Activated CD4-positive, CD25-positive, alpha-beta regulatory T cell treated with anti-CD3 and anti-CD28 coated beads, Interleukin-2, amount 50 U/mL, for 72 hours (primary cell): Measurements from ENCODE around the gene CTLA4.
"Not testable (repeated sequence)": the region's sequence is repeated elsewhere in the genome, so short reads cannot be mapped to it uniquely, and the experiment has no call there.

ENCODE experiments used
- DNase-seq: peaks from one replicate; pipeline ENCODE4 v3.0.0; 2021

The CTLA4 gene

DNA sequence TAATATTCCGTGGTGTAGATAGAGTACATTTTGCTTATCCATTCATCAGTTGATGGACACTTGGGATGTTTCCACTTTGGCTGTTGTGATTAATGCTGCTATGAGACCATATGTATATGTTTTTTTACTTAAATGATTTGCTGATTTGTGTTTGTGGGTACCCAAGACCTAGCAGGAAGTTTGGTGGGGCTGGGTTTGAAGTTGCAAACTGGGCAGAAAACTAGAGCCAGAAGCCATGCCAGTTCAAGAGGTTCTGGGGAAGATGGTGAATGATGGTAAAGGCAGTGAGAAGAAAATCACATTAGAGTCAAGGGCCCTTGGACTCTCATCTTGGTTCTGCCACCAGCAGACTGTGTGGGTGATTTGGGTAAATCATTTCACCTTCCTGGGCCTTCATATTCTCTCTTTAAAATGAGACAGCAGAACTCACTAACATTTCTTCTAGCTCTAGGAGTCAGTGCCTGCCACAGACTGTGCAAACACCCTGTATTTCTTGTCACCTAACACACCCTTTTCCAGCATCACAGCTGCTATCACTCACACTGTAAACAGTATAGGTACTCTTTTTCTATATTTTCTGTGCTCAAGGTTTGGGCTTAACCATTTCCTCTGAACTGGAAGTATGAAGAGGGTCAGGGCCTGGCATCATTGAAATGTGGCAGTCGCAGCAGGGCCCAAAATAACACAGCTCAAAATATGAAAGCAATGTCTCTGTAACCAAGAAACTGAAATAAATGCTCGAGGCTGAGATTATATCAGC, 8.4 kb upstream of the CTLA4 start:
- DNase-seq = no peak

DNA sequence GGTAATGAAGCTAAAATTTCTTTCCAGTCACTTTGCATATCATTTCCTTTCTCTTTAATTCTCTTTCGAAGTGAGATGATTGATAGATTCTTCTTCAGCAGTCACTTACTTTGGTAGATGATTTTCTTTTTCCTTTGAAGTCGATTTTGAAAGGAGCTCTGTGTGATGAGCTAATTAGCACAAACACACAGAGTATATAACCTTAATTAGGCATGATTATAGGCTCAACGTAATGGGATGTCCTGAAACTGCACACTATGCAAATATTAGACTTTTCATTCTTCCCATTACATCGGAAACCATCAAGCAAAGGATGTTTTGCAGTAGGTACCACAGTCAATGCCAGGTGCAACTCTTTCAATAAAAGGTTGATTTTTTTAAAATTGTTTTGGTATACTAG, 6.4 kb upstream of the CTLA4 start:
- no peak for DNase-seq

DNA sequence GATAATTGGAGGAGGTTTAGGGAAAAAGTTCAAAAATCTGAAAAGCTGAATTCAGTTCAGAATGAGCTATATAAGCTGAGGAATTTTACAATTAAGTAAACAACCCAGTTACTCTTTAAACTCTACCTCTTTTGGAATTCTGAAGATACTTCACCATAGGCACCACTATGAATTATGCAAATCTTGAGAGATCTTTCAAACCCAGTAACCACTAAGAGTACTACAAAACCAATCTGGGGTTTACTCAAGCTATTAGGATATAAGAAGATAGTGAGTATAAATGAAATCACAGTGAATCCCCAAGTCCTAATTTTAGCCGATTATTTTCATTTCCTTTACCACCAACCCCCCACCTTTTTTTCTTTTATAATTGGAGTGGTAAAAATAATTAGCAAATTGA, 6.0 kb upstream of the CTLA4 start:
- no peak for DNase-seq

DNA sequence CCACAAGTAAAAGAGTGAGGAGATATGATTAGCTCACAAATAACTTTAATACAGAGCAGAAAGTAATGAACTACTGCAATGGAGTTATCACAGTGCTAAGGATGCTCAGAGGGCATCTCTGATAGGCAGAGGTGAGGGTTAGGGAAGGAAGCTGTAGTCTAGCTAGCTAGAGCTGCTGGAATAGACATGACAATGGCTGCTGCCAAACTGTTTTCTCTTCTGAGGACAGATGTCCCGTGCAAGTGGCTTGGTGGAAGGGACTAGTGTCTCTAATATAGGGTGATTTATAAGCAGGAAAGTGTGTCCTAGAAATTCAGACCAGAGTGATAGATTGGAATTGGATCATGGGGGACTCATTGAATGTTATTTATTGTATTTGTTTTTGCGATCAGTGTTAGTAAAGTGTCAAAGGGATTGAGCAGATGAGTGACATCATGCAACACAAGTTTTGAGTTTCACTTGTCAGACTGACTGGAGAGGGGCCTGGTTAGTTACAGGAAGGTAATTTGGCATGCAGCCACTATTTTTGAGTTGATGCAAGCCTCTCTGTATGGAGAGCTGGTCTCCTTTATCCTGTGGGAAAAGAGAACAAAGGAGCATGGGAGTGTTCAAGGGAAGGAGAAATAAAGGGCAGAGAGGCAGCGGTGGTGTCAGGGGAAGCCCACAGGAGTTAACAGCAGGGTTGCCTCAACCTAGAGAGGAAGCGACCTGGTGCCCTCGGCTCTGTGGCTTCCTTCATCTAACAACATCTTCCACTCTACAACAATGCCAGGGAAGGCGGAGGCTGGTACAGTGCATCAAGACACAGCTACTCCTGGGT, 1.9 kb downstream of the CTLA4 start:
- DNase-seq = no peak

DNA sequence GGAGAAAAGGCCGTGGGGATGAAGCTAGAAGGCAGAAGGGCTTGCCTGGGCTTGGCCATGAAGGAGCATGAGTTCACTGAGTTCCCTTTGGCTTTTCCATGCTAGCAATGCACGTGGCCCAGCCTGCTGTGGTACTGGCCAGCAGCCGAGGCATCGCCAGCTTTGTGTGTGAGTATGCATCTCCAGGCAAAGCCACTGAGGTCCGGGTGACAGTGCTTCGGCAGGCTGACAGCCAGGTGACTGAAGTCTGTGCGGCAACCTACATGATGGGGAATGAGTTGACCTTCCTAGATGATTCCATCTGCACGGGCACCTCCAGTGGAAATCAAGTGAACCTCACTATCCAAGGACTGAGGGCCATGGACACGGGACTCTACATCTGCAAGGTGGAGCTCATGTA, 2.9 kb downstream of the CTLA4 start:
- peak; percentile 57 for DNase-seq

- no peak for DNase-seq
These were observed 3.4 kb downstream of the CTLA4 start for GRCh38 chr2:203870941-203871340.

- no peak for DNase-seq
These were observed 3.9 kb downstream of the CTLA4 start for GRCh38 chr2:203871371-203871983.

GRCh38 chr2:203873461-203873860, 5.9 kb downstream of the CTLA4 start:
- no peak for DNase-seq

GRCh38 chr2:203873921-203874631, 6.5 kb downstream of the CTLA4 start:
- no peak for DNase-seq

- DNase-seq = peak; percentile 59
These were observed 7.9 kb downstream of the CTLA4 start for GRCh38 chr2:203875471-203875870.

GRCh38 chr2:203876328-203876727, 8.8 kb downstream of the CTLA4 start:
- DNase-seq = no peak

GRCh38 chr2:203878063-203878462, 10.5 kb downstream of the CTLA4 start:
- no peak for DNase-seq

DNA sequence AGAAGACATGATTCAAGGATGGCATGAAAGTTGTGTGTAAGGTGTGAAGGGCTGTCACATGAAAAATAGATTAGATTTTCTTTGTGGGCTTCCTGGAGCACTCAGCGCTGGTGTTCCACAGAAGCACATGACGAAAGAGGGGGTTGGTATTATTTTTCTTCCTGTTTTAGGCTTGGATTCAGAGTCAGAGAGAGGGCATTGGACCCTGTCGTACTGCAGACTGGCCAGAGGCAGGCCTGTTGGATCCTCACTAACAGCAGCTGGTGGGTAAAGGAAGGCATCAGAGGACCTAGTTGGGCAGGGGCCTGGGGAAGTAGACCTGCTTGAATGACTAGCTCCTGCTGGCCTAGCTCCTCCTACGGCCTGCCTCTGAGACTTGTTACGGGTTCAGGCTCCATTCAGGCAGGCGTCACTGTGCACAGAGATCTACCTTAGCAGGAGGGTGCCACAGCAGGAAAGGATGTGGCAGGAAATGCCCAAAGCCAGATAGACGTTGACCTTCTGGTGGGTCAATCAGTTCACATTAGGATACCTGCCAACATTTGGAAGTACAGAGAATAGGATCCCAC, 13.1 kb downstream of the CTLA4 start:
- no peak for DNase-seq

GRCh38 chr2:203881185-203881584, 13.6 kb downstream of the CTLA4 start:
- DNase-seq = not testable (repeated sequence)

DNA sequence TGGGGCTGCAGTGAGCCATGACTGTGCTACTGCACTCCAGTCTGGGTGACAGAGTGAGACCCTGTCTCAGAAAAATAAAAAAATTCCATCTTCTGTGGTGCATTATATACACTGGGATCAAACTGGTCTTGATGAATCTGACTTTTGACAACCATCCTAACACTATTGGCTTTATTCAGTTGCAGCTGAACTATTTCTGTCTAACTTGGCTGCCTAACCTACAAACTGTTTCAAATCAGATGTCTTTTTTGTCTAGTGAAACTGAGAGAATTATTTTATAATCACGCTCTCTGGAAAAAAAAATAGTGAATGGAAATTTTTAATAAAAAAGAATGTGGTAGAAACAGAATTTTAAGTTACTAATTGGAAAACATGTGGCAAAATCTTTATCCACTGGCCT, 15.0 kb downstream of the CTLA4 start:
- no peak for DNase-seq

DNA sequence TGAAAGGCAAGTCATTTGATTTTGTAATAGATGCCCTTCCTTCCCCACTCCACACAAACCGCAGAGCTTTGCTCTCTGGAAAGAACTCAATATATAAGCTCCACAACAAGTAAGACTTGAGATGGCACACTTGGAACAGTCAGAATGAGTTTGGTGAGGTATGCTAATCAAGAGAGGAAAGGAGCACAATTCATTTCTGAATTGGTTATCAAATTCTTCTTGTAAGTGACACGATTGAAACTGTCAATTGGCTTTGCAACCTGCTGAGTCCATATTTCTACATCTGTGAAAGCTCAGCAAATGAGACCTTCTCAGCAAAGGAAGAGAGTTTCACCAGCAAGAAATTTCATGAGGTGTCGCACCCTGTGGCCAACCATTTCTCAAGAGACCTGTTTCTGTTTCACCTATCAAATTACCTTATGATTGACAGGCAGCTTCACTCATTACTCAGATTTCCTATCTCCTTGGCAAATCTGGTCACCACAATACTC, 19.1 kb downstream of the CTLA4 start:
- no peak for DNase-seq

GRCh38 chr2:203887677-203888076, 20.1 kb downstream of the CTLA4 start:
- no peak for DNase-seq

DNA sequence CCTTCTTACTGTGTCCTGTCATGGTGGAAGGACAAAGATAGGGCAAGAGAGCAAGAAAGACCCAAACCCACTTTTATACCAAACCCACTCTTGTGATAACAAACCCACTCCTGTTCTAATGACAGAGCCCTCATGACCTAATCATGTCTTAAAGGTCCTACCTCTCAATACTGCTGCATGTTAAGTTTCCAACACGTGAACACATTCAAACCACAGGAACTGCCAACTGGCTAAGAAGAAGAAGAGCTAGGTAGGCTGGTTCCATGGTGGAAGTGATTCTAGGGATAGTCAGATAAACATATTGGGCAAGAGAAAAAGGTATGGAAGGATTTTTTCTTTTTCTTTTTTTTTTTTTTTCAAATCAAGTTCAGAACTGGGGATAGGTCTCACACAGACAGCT, 22.0 kb downstream of the CTLA4 start:
- DNase-seq = no peak

DNA sequence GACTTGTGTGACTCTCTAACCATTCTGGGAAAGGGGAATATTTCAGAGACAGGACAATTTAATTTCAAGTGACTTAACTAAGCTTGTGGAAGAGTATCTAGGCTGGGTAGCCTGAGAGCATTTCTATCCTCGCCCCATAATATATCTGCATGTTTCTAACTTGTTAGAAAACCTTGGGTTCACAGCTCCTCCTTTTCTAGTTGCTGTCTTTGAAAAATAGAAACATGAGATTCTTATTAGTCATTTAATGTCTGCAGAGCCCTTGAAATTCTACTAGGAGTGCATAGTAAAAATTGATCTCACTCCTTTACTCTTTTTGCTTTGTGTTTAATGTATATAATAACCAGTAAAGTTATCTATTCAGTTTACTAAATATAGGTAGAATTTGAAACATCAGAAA, 22.4 kb downstream of the CTLA4 start:
- DNase-seq = no peak

- DNase-seq = no peak
These were observed 23.2 kb downstream of the CTLA4 start for GRCh38 chr2:203890733-203891132.

- no peak for DNase-seq
These were observed 23.9 kb downstream of the CTLA4 start for GRCh38 chr2:203891474-203891873.

- DNase-seq = no peak
These were observed 24.6 kb downstream of the CTLA4 start for GRCh38 chr2:203892207-203892606.

DNA sequence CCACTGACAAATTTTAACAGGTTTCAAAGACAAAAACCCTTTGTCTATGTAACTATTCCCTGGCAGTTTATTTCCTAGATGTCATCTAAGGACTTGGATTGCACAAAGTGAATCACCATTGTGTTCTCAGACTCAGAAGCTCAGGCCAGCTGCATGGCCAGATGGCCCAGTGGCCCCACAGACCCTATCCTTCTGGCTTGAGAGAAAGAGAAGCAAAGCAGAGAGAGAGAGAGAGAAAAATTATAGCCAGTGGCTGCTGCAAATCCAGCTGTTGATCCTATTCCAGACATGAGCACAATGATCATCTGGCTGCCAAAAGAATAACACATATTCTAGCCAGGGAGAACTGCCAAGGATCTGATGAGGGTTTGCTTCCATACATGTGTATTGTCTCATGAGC, 25.8 kb downstream of the CTLA4 start:
- DNase-seq = no peak
